Measurements from ENCODE around the gene TXNRD1.
A peak's percentile ranks its signal among the peaks of the same experiment; 100 is the strongest.

Gene TXNRD1

DNA sequence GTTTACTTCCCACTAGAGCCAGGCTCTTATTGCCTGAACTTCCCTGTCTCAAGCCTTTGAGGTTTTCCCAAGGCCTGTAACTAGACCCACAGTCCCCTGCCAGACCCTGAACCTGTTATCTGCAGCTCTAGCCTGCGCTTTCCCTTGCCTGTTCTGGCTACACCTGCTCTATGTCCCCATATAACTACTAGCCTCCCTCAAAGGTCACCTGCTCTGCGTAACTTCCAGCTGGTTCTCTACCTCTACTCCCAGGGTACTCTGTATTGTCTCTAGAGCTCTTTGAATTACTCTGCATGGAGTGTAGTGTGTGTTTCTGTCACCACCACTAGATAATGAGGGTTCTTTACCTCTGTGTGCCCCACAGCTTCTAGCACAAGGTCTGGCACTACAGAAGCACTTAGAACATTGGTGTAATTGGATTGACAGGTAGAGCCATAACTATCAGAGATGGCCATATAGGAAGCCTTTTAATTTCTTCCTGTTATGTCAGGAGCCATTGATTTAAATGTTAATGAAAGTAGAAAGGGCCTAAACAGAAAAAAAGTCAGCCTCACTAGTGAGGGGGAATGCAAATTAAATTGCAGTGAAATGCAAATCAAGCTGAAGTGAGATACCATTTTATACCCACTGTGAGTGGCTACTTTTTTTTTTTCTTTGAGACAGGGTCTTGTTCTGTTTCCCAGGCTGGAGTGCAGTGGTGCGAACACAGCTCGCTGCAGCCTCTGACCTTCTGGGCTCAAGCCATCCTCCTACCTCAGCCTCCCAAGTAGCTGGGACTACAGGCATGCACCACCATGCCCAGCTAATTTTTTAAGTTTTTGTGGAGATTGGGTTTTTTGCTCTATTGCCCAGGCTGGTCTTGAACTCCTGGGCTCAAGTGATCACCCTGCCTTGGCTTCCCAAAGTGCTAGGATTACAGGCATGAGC lies 135.7 kb downstream of the TXNRD1 start:
- TF ChIP-seq CTCF (IDR thresholded peaks at IDR 0.05; ENCODE audit: low read depth, low read length) = no peak
- DNase-seq (ENCODE audit: low read depth in 2 of 2) = no peak
- H3K4me3 ChIP-seq (replicated peaks in 1 of 2; ENCODE audit: low read depth in 2 of 2, low read length in 2 of 2) = no peak overlapping the region

DNA sequence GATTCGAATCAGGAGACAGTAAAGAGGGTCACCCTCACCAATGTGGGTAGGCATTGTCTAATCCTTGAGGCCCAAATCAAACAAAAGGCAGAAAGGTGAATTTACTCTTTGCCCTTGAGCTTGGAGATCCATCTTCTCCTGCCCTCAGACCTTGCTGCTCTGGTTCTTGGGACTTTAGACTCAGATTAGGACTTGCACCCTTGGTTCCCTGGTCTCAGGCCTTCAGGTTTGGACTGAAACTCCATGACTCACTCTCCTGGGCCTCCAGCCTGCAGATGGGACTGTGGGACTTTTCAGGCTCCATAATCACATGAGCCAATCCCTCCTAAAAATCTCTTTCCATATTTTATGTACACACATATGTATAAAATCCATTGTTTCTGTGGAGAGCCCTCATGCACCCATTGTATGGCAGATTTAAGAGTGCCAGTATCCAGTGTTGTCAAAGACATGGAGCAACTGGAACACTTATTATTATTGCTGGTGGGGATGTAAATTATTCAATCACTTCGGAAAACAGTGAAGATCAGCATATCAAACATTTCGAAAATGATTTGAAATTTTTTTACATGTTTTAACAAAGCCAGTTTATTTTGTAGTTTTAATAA lies 136.6 kb downstream of the TXNRD1 start:
- no peak for TF ChIP-seq CTCF (IDR thresholded peaks at IDR 0.05; ENCODE audit: low read depth, low read length)
- no peak overlapping the region for H3K4me3 ChIP-seq (replicated peaks in 1 of 2; ENCODE audit: low read depth in 2 of 2, low read length in 2 of 2)
- peak; percentile 60 to 67 for DNase-seq (ENCODE audit: low read depth in 2 of 2)

DNA sequence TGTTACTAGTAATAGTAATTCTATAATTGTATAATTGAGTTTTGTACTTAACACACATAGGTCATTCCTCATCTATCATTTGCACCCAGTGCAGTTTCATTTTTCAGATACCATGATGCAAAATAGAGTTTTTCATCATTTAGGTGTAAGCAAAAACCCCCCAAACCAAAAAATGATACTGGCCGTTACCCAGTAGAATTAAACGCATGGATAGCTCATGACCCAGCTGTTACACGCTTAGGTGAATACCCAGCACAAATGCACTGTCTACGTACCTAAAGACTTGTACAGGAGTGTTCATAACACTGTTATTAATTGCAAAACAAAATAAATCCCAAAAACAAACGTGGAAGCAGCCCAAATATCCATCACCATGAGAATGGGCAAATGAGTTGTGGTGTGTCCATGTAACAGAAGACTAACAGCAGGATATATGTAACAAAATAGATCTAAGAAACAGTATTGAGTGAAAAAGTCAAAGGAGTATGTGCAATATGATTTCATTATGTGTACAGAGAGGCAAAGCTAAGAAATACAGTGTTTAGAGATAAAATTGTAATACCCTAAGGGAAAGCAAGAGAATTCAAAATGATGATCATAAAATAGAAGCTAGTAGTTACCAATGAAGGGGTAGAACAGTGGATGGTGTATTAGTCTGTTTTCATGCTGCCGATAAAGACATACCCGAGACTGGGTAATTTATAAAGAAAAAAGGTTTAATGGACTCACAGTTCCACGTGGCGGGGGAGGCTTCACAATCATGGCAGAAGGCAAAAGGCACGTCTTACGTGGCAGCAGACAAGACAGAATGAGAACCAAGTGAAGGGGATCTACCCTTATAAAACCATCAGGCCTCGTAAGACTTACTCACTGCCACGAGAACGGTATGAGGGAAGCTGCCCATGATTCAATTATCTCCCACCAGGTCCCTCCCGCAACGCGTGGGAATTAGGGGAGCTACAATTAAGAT lies 137.7 kb downstream of the TXNRD1 start:
- no peak overlapping the region for H3K4me3 ChIP-seq (replicated peaks in 1 of 2; ENCODE audit: low read depth in 2 of 2, low read length in 2 of 2)
- TF ChIP-seq CTCF (IDR thresholded peaks at IDR 0.05; ENCODE audit: low read depth, low read length) = no peak
- no peak for DNase-seq (ENCODE audit: low read depth in 2 of 2)

DNA sequence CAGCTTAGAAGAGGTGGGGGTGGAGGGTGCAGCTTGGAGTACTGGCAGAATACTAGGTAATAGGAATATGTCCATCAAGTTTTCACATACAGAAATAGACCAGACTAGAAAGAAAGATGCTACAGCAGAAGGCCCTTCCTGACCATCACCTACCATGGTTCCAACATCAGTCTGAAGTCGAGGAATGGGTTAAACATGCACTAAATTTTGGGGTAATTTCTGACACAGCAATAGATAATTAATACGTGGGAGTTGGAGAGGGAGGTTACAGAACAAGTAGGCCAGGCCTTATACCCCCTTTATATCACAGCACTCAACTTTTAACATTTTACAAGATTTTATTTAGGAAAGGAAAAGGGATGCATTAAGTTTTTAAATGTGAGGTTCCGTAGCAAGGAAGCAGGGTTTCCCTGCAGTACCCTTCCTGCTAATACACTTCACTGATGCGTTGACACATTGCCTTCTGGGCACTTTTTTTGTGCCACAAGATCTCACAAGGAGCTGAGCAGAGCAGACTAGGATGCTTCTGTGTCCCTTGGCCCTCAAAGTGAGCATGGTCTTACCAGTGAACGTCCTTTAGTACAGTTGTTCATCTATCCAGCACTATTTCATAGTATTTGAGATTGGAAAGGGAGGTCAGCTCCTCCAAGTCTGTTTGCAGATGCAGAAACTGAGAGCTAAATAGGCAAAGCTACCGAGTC lies 138.7 kb downstream of the TXNRD1 start:
- no peak for DNase-seq (ENCODE audit: low read depth in 2 of 2)
- no peak overlapping the region for H3K4me3 ChIP-seq (replicated peaks in 1 of 2; ENCODE audit: low read depth in 2 of 2, low read length in 2 of 2)
- TF ChIP-seq CTCF (IDR thresholded peaks at IDR 0.05; ENCODE audit: low read depth, low read length) = no peak

GRCh38 chr12:104354868-104355570 lies 139.4 kb downstream of the TXNRD1 start:
- no peak overlapping the region for H3K4me3 ChIP-seq (replicated peaks in 1 of 2; ENCODE audit: low read depth in 2 of 2, low read length in 2 of 2)
- no peak for TF ChIP-seq CTCF (IDR thresholded peaks at IDR 0.05; ENCODE audit: low read depth, low read length)
- DNase-seq (ENCODE audit: low read depth in 2 of 2) = no peak

Measured in cardiac fibroblast (primary cell).